GM06990 (cell line): ENCODE measurements around the gene CARD11.

ENCODE experiments used
- DNase-seq: peaks from one replicate; pipeline ENCODE4 v3.0.0-alpha.2; 2011; ENCODE audit not compliant: insufficient read length; ENCODE audit errors: extremely low read depth
- H3K27me3 ChIP-seq: replicated peaks from 2 replicates; pipeline ENCODE4 v1.6.0; 2011; ENCODE audit warnings: low read length; ENCODE audit not compliant: control insufficient read depth, insufficient read depth
- H3K36me3 ChIP-seq: 2 replicates; pipeline ENCODE4 v1.5.1; 2011; ENCODE audit warnings: low read length; ENCODE audit not compliant: control insufficient read depth, insufficient read depth
- H3K4me3 ChIP-seq: replicated peaks from 2 replicates; pipeline ENCODE4 v1.5.1; 2011; ENCODE audit warnings: low read depth, mild to moderate bottlenecking, control low read depth, low read length
- CTCF ChIP-seq: IDR thresholded peaks from 2 replicates; pipeline ENCODE4 v1.5.1; 2011; ENCODE audit warnings: low read length, control low read depth, mild to moderate bottlenecking, inconsistent platforms; ENCODE audit not compliant: insufficient read depth, poor library complexity, severe bottlenecking

The CARD11 gene

DNA sequence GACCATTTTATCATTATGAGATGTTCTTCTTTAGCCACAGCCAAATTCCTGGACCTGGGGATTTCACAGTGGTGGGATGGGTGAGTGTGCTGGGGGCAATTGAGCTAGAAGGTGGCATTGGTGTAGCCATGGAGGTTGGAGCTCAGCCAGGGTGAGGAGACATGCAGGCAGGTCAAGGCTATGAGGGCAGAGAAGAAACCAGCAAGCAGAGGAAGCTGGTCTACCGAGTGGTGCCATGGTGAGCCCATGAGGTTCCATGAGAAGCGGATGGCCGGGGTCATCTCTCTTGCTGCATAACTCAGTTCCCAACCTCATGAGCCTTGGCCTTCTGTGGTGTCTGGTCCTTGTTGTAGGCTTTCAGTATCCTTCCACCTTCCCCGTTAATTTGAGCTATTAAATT lies 91.4 kb downstream of the CARD11 start:
- TF ChIP-seq CTCF = no peak
- no peaks in the 10 kb centered on the region for H3K27me3 ChIP-seq
- peaks cover 23% of the 10 kb centered on the region for H3K36me3 ChIP-seq

GRCh38 chr7:2950578-2950977 lies 93.1 kb downstream of the CARD11 start:
- TF ChIP-seq CTCF = no peak
- Histone ChIP-seq H3K4me3 (no peak overlapping the region), H3K27me3 (no peaks in the 10 kb centered on the region), H3K36me3 (peaks cover 18% of the 10 kb centered on the region)
- no peak for DNase-seq

More for the DNA sequence above, 91.4 kb downstream of the CARD11 start:
- no peak for DNase-seq
- H3K4me3 ChIP-seq = no peak overlapping the region

DNA sequence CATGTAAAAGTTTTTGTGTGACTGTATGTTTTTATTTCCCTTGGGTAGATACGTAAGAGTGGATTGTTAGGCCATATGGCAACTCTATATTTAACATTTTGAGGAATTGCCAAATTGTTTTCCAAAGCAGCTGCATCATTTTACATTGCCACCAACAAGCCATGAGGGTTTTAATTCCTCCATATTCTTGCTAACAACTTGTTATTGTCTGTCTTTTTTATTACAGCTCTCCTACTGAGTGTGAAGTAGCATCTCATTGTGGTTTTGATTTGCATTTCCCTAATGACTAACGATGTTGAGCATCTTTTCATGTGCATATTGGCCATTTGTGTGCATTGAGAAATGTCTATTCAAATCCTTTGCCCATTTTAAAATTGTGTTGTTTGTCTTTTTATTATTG lies 94.9 kb downstream of the CARD11 start:
- Histone ChIP-seq H3K36me3 (peaks cover 22% of the 10 kb centered on the region), H3K27me3 (no peaks in the 10 kb centered on the region), H3K4me3 (no peak overlapping the region)
- TF ChIP-seq CTCF = no peak
- no peak for DNase-seq

DNA sequence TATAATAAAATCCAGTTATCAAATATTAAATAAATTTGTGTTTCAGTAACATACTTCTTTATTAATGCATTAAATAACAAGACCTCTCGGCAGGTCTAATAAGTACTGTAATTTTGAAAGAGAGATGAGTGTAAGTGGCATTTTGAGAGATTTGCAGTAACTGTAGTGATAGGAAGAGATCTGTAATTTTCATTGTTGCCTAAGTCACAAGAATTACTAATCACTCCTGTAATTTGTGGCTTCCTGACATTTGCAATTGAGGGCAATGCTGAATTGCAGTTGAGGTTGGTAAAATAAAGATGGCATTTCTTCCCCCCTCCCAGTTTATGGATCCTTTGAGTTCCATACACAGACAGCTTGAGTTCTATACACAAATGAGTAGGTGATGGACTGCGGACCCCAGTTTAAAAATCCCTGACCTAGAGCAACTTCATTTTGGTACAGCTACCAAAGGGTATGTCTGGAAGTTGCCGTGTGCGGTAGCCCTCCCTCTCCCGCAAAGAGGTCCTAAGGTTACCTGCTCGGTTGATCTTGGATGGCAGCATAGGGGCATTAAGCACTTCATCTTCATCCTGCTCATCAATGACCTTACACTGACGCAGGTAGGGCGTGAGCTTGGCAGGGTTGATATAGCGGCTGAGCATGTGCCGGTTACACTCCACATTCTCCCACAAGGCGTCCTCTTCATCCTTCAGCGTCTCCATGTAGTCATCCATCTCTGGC lies 96.4 kb downstream of the CARD11 start:
- no peak for DNase-seq
- Histone ChIP-seq H3K27me3 (no peaks in the 10 kb centered on the region), H3K4me3 (no peak overlapping the region), H3K36me3 (peaks cover 16% of the 10 kb centered on the region)
- no peak for TF ChIP-seq CTCF

DNA sequence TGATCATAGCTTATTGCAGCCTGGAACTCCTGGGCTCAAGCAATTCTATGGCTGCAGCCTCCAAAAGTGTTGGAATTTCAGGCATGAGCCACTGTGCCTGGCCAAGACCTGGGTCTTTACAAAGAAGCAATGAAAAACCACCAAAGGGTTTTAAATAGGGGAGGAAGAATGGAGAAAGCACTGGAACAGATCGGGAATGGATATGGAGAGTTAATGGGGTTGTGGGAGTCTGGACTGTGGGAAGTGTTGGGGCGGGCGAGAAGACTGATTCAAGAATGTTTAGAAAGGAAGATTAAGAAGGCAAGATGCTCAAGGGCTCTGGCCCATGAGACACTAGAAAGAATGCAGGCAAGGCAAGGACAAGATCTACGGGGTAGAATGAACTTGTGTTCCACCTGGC lies 98.5 kb downstream of the CARD11 start:
- H3K4me3 ChIP-seq = no peak overlapping the region
- TF ChIP-seq CTCF = no peak
- no peak for DNase-seq
- no peaks in the 10 kb centered on the region for H3K27me3 ChIP-seq
- H3K36me3 ChIP-seq = peaks cover 15% of the 10 kb centered on the region

DNA sequence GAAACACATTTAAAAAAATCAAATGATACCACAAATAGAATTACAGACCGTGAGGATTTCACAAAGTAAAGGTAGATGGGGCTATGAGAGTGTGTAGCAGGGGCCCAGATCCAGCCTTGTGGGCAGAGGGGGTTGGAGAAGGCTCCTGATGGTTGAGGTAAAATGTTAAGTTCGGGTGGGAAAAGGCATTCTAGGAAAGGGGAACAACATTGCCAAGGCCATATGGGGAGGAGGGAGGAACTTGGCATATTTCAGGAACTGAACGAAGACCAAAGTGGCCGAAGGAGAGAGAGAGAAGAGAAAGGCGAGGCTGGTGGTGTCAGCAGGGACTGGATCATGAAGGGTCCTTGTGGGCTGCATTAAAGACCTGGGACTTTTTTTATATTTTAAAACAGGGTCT lies 98.9 kb downstream of the CARD11 start:
- no peak for DNase-seq
- Histone ChIP-seq H3K4me3 (no peak overlapping the region), H3K36me3 (peaks cover 16% of the 10 kb centered on the region), H3K27me3 (no peaks in the 10 kb centered on the region)
- TF ChIP-seq CTCF = no peak
